HepG2 (cell line): ENCODE data around the gene TPBGL. TPM values are rescaled to one million over a fixed set of nuclear protein-coding genes. Genes with fewer than 3 reads are reported as not detected.
A peak's percentile ranks its signal among the peaks of the same experiment; 100 is the strongest.

Source experiments
- AGO2 ChIP-seq: fragments of 200-400 bp; formaldehyde crosslinking; optimal IDR thresholded peaks from 2 replicates; pipeline ENCODE3; 2017; ENCODE audit warnings: mild to moderate bottlenecking, low read depth, low read length, moderate library complexity
- ATF7 ChIP-seq, 2 experiments: fragments of 450-650 bp in 1 of 2; sonication (generic) in 1 of 2; formaldehyde crosslinking in 1 of 2; IDR thresholded peaks; 2 replicates each; pipeline versions ENCODE4 v1.4.0 to v1.6.1; 2016 to 2020; ENCODE audit warnings: antibody characterized with exemption in 1 of 2, mild to moderate bottlenecking in 1 of 2, missing genetic modification reagents in 1 of 2
- DR1 ChIP-seq: sonication (generic); formaldehyde crosslinking; IDR thresholded peaks from 2 replicates; pipeline ENCODE4 v1.8.0; 2021; ENCODE audit warnings: mild to moderate bottlenecking, missing genetic modification reagents, inconsistent platforms
- E2F2 ChIP-seq: sonication (generic); formaldehyde crosslinking; IDR thresholded peaks from 2 replicates; pipeline ENCODE4 v1.4.0; 2020; ENCODE audit warnings: missing genetic modification reagents, borderline replicate concordance
- EEA1 ChIP-seq: sonication (generic); formaldehyde crosslinking; IDR thresholded peaks from 2 replicates; pipeline ENCODE4 v1.5.1; 2020; ENCODE audit warnings: mild to moderate bottlenecking, missing genetic modification reagents, borderline replicate concordance
- HNRNPH1 ChIP-seq: fragments of 200-400 bp; formaldehyde crosslinking; optimal IDR thresholded peaks from 2 replicates; pipeline ENCODE3; 2017; ENCODE audit warnings: mild to moderate bottlenecking, low read depth, low read length
- JDP2 ChIP-seq: sonication (generic); formaldehyde crosslinking; IDR thresholded peaks from 2 replicates; pipeline ENCODE4 v1.8.1; 2022; ENCODE audit warnings: missing genetic modification reagents, borderline replicate concordance
- JUNB ChIP-seq: sonication (generic); formaldehyde crosslinking; IDR thresholded peaks from 2 replicates; pipeline ENCODE4 v1.8.0; 2022; ENCODE audit warnings: missing genetic modification reagents, mild to moderate bottlenecking, borderline replicate concordance
- NR2F2 ChIP-seq: IDR thresholded peaks from 2 replicates; pipeline ENCODE4 v1.6.1; 2012; ENCODE audit warnings: low read depth, inconsistent platforms, borderline replicate concordance
- PCBP1 ChIP-seq: fragments of 200-400 bp; formaldehyde crosslinking; IDR thresholded peaks from 2 replicates; pipeline ENCODE4 v1.6.1; 2017; ENCODE audit warnings: mild to moderate bottlenecking, low read depth, low read length, borderline replicate concordance
- PHF20 ChIP-seq: sonication (generic); formaldehyde crosslinking; IDR thresholded peaks from 2 replicates; pipeline ENCODE4 v1.5.0; 2020; ENCODE audit warnings: mild to moderate bottlenecking, missing genetic modification reagents
- SETDB1 ChIP-seq: sonication (generic); formaldehyde crosslinking; IDR thresholded peaks from 2 replicates; pipeline ENCODE4 v1.5.1; 2020; ENCODE audit warnings: missing genetic modification reagents, mild to moderate bottlenecking, borderline replicate concordance
- SOX13 ChIP-seq, 3 experiments: fragments of 450-650 bp in 1 of 3; sonication (generic) in 1 of 3; formaldehyde crosslinking in 1 of 3; IDR thresholded peaks in 2 of 3; conservative IDR thresholded peaks in 1 of 3; 2 replicates each; pipeline versions ENCODE4 v1.5.0 to v1.6.1; 2016 to 2020; ENCODE audit warnings: antibody characterized with exemption in 1 of 3, mild to moderate bottlenecking in 1 of 3, missing compliant biosample characterization in 1 of 3, missing genetic modification reagents in 1 of 3, moderate library complexity in 1 of 3
- XBP1 ChIP-seq: sonication (generic); formaldehyde crosslinking; IDR thresholded peaks from 2 replicates; pipeline ENCODE4 v1.5.0; 2020; ENCODE audit warnings: missing genetic modification reagents
- ZBTB43 ChIP-seq: sonication (generic); formaldehyde crosslinking; conservative IDR thresholded peaks from 2 replicates; pipeline ENCODE4 v1.4.0; 2020; ENCODE audit warnings: missing genetic modification reagents
- ZNF136 ChIP-seq: sonication (generic); formaldehyde crosslinking; IDR thresholded peaks from 2 replicates; pipeline ENCODE4 v1.8.1; 2022; ENCODE audit warnings: low read depth, mild to moderate bottlenecking, moderate library complexity, missing genetic modification reagents
- ZNF263 ChIP-seq: sonication (generic); formaldehyde crosslinking; IDR thresholded peaks from 2 replicates; pipeline ENCODE4 v1.4.0; 2020; ENCODE audit warnings: missing genetic modification reagents
- ZNF292 ChIP-seq: sonication (generic); formaldehyde crosslinking; IDR thresholded peaks from 2 replicates; pipeline ENCODE4 v1.8.1; 2022; ENCODE audit warnings: mild to moderate bottlenecking, low read depth, missing genetic modification reagents, borderline replicate concordance
- ZNF326 ChIP-seq: sonication (generic); formaldehyde crosslinking; IDR thresholded peaks from 2 replicates; pipeline ENCODE4 v1.4.0; 2020; ENCODE audit warnings: missing genetic modification reagents, borderline replicate concordance
- ZNF549 ChIP-seq: sonication (generic); formaldehyde crosslinking; IDR thresholded peaks from 2 replicates; pipeline ENCODE4 v1.5.0; 2020; ENCODE audit warnings: missing genetic modification reagents
- ZNF644 ChIP-seq: IDR thresholded peaks from 2 replicates; pipeline ENCODE4 v1.6.1; 2016; ENCODE audit warnings: low read depth
- ZNF672 ChIP-seq: sonication (generic); formaldehyde crosslinking; IDR thresholded peaks from 2 replicates; pipeline ENCODE4 v1.8.1; 2022; ENCODE audit warnings: missing genetic modification reagents
- ZNF703 ChIP-seq: sonication (generic); formaldehyde crosslinking; IDR thresholded peaks from 2 replicates; pipeline ENCODE4 v1.5.1; 2020; ENCODE audit warnings: missing genetic modification reagents, mild to moderate bottlenecking, moderate library complexity, borderline replicate concordance
- ZNF740 ChIP-seq: sonication (generic); formaldehyde crosslinking; IDR thresholded peaks from 2 replicates; pipeline ENCODE4 v1.4.0; 2020; ENCODE audit warnings: missing genetic modification reagents
- ZNF850 ChIP-seq: sonication (generic); formaldehyde crosslinking; conservative IDR thresholded peaks from 2 replicates; pipeline ENCODE4 v1.9.0; 2021; ENCODE audit warnings: mild to moderate bottlenecking, missing genetic modification reagents
- polyA plus RNA-seq, 8 experiments: library from polyadenylated mRNA; depleted of rRNA in 3 of 8; stranded (reverse) in 7 of 8; unstranded in 1 of 8; fragments of >200 nt; fragmentation: Illumina TruSeq in 4 of 8; extraction: Trizol in 4 of 8; gene quantifications; 2 replicates each; pipeline versions ENCODE4 v1.2.1 to v1.2.3, GENCODE V29; 2011 to 2016; ENCODE audit warnings: low read depth in 4 of 8, missing spikeins in 1 of 8, mixed read lengths in 1 of 8; ENCODE audit not compliant: insufficient read depth in 1 of 8
- total RNA-seq, 5 experiments: library from RNA; depleted of rRNA; stranded (reverse); fragments of >200 nt; fragmentation: Illumina TruSeq; extraction: Trizol; gene quantifications; 2 replicates each; pipeline ENCODE4 v1.2.3, GENCODE V29; 2016; ENCODE audit warnings: low read depth in 1 of 5
- TF ChIP-seq, protein P1 (sequence below): IDR thresholded peaks from 2 replicates; pipeline ENCODE4 v1.6.1; 2016; ENCODE audit warnings: missing genetic modification reagents, missing compliant biosample characterization
- TF ChIP-seq, protein P2 (sequence below), 2 experiments: fragments of 450-650 bp in 1 of 2; sonication (generic) in 1 of 2; formaldehyde crosslinking; IDR thresholded peaks; 2 replicates each; pipeline versions ENCODE4 v1.5.0 to v1.8.0; 2020 to 2022; ENCODE audit warnings: mild to moderate bottlenecking in 1 of 2, missing genetic modification reagents in 1 of 2

The TPBGL gene
- total and polyA plus RNA-seq, 2 of the 13 experiments (the other 11 are each of a cell fraction or from before 2014, with no cell fraction given) = not detected

DNA sequence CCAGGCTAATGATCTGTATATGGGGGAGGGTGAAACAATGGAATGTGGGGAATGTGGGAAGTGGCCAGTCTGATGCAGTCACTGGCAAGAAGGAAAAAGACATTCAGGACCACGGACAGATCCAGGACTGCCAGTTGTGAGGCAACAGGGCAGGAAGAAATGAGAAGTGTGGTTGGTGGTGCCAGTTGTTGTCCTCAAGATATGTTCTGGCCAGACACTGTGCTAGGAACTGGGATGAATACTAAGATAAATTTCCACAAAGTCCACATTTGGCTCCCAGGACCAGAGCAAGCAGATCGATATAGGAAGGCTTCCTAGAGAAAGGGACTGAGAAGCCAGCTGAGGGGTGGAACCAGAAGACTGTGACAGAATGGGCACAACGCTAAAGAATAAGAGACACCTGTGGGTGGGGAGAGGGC lies 6.8 kb upstream of the TPBGL start (continued):
- TF ChIP-seq ZNF549 (CRISPR knock-in tag) (no peak), HNRNPH1 (no peak), ZNF672 (CRISPR knock-in tag) (no peak), ZNF136 (no peak), NR2F2 (no peak), ZNF263 (0 out of 2 replicates have a peak, but pooled peaks have one; percentile 29), JUNB (no peak), ZNF292 (CRISPR knock-in tag) (no peak), DR1 (no peak), JDP2 (CRISPR knock-in tag) (no peak), E2F2 (CRISPR knock-in tag) (no peak), ZNF850 (CRISPR knock-in tag) (no peak), ZNF740 (CRISPR knock-in tag) (no peak), XBP1 (CRISPR knock-in tag) (0 out of 2 replicates have a peak, but pooled peaks have one; percentile 55), ZNF326 (CRISPR knock-in tag) (no peak), SETDB1 (CRISPR knock-in tag) (no peak), ZBTB43 (CRISPR knock-in tag) (peak; percentile 39; the same call in 1 of the 2 replicates), ATF7 (IDR thresholded peaks at IDR 0.05) (no peak), ATF7 (CRISPR knock-in tag; IDR thresholded peaks at IDR 0.05) (no peak), PHF20 (CRISPR knock-in tag) (no peak), SOX13 (IDR thresholded peaks at IDR 0.05) (no peak), SOX13 (CRISPR knock-in tag; conservative IDR thresholded peaks at IDR 0.05 in 1 of 2, IDR thresholded peaks at IDR 0.05 in 1 of 2) (no peak), AGO2 (no peak), EEA1 (no peak), PCBP1 (no peak), ZNF644 (CRISPR knock-in tag) (no peak), ZNF703 (no peak)
- TF ChIP-seq, protein P1, sequence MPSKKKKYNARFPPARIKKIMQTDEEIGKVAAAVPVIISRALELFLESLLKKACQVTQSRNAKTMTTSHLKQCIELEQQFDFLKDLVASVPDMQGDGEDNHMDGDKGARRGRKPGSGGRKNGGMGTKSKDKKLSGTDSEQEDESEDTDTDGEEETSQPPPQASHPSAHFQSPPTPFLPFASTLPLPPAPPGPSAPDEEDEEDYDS (CRISPR knock-in tag) = 0 out of 2 replicates have a peak, but pooled peaks have one; percentile 27
- TF ChIP-seq, protein P2, sequence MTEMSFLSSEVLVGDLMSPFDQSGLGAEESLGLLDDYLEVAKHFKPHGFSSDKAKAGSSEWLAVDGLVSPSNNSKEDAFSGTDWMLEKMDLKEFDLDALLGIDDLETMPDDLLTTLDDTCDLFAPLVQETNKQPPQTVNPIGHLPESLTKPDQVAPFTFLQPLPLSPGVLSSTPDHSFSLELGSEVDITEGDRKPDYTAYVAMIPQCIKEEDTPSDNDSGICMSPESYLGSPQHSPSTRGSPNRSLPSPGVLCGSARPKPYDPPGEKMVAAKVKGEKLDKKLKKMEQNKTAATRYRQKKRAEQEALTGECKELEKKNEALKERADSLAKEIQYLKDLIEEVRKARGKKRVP (CRISPR knock-in tag; IDR thresholded peaks at IDR 0.05) = no peak
